Measurements from ENCODE around the gene DAAM1.

The DAAM1 gene

GRCh38 chr14:59188461-59189090 is at the start of gene DAAM1:
TSS of gene DAAM1 (plus strand) at chr14:59188667. CDS start at chr14:59263478, 74,811 bp downstream.
- Mint-ChIP-seq H3K9me3 (no peaks in the 10 kb centered on the region), H3K4me3 (peak within 1 kb of the TSS; percentile 90), H3K27ac (peak within 1 kb of the TSS; percentile 89), H3K36me3 (ENCODE audit: low read depth) (peaks cover 6% of the 10 kb centered on the region), H3K27me3 (peaks cover 12% of the 10 kb centered on the region), H3K4me1 (ENCODE audit: low read depth) (peaks cover 21% of the 10 kb centered on the region)
- DNase-seq, result peak; percentile 92

- H3K9me3 Mint-ChIP-seq, result no peaks in the 10 kb centered on the region
- no peaks in the 10 kb centered on the region for H3K4me1 Mint-ChIP-seq (ENCODE audit: low read depth)
- H3K36me3 Mint-ChIP-seq (ENCODE audit: low read depth), result no peaks in the 10 kb centered on the region
- H3K27ac Mint-ChIP-seq, result no peak overlapping the region
- DNase-seq, result no peak
- no peaks in the 10 kb centered on the region for H3K27me3 Mint-ChIP-seq
- no peak overlapping the region for H3K4me3 Mint-ChIP-seq
Observed at GRCh38 chr14:59139324-59139723, 49.1 kb upstream of the DAAM1 start.

DNA sequence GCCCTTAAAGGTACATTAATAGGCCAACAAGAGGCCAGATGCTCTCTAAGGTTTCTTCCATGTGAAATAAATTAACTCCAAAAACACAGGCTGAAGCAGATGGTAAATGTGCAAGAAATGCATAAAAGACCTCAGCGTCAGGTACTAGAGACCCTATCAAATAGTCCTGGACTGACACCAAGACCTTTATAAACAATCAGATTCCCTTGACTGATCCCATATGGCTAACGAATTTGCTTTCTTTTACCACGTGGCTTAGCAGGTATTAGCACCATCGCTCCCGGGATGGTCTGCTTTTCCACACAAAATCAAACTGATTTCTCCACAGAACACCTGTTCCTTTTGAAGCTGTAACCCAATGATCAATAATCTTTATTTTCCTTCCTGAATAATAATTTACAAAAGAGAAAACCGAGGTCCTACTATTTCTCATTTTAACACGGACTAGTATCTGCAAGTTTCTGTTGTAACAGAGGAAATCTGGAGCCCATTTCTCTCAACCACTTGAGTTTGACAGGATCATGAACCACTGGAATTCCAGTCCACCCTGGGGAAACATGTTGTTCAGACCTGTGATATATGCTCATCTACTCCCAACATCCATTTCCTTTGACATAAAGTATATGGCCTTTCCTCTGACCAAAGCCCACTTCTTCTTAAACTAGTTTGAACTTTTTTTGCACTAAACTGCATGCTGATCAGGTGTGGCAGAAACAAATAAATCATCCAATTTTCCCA is 48.2 kb upstream of the DAAM1 start:
- no peak overlapping the region for H3K4me3 Mint-ChIP-seq
- no peak for DNase-seq
- no peaks in the 10 kb centered on the region for H3K36me3 Mint-ChIP-seq (ENCODE audit: low read depth)
- no peak overlapping the region for H3K27ac Mint-ChIP-seq
- H3K27me3 Mint-ChIP-seq, result no peaks in the 10 kb centered on the region
- no peaks in the 10 kb centered on the region for H3K4me1 Mint-ChIP-seq (ENCODE audit: low read depth)
- H3K9me3 Mint-ChIP-seq, result no peaks in the 10 kb centered on the region

- no peaks in the 10 kb centered on the region for H3K9me3 Mint-ChIP-seq
- H3K4me3 Mint-ChIP-seq, result no peak overlapping the region
- no peak for DNase-seq
- H3K4me1 Mint-ChIP-seq (ENCODE audit: low read depth), result no peaks in the 10 kb centered on the region
- no peak overlapping the region for H3K27ac Mint-ChIP-seq
- H3K27me3 Mint-ChIP-seq, result no peaks in the 10 kb centered on the region
- no peaks in the 10 kb centered on the region for H3K36me3 Mint-ChIP-seq (ENCODE audit: low read depth)
Observed at GRCh38 chr14:59146484-59146883, 42.0 kb upstream of the DAAM1 start.

- DNase-seq, result no peak
- H3K9me3 Mint-ChIP-seq, result no peaks in the 10 kb centered on the region
- no peaks in the 10 kb centered on the region for H3K36me3 Mint-ChIP-seq (ENCODE audit: low read depth)
- H3K4me3 Mint-ChIP-seq, result no peak overlapping the region
- no peaks in the 10 kb centered on the region for H3K27me3 Mint-ChIP-seq
- no peaks in the 10 kb centered on the region for H3K4me1 Mint-ChIP-seq (ENCODE audit: low read depth)
- no peak overlapping the region for H3K27ac Mint-ChIP-seq
Observed at GRCh38 chr14:59147007-59147406, 41.5 kb upstream of the DAAM1 start.

DNA sequence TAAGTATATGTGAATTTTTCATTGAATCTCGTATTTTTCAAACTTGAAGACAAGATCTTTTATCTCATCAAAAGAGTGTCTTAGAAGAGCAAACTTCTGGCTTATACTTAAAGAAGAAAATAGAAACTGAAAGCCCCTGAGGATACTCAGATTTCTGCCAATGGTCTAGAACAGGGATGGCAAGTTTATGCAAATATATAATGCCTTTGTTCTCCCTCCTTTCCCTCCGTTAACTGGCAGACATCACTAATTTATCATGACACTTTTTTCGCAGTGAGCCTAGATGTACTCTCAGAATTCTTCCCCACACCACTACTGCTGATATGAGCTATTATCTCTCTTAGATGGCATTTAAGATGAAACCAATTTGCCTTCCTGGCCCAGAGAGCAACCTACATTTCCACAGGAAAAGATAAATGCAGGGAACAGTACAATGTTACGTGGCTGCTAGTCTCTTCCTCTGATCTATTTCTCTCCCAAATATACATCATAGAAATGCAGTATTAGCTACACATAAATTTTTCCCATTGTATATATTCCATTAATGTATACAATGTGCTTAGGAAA is 40.0 kb upstream of the DAAM1 start:
- no peak for DNase-seq
- Mint-ChIP-seq H3K27ac (no peak overlapping the region), H3K4me1 (ENCODE audit: low read depth) (peaks cover 1% of the 10 kb centered on the region), H3K9me3 (no peaks in the 10 kb centered on the region), H3K27me3 (no peaks in the 10 kb centered on the region), H3K36me3 (ENCODE audit: low read depth) (no peaks in the 10 kb centered on the region), H3K4me3 (no peak overlapping the region)

DNA sequence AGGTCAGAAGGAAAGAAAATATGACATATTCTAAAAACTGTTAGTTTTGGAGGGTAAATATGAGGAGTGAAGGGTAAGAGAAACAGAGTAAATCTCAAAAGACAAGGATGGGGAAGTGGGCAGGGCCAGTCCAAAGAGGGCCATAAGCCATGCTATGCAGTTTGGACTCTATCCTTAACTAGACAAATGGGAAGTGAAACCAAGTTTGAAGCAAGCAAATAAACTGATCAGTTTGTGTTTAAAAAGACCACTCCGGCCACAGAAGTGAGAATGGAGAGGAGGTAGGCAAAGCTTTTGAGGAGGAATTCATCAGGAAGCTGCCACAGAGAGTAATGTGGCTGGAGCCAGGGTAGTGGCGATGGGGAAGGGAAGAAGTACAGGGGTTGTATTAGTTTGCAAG is 37.5 kb upstream of the DAAM1 start:
- H3K27ac Mint-ChIP-seq, result no peak overlapping the region
- no peaks in the 10 kb centered on the region for H3K36me3 Mint-ChIP-seq (ENCODE audit: low read depth)
- no peaks in the 10 kb centered on the region for H3K27me3 Mint-ChIP-seq
- peaks cover 14% of the 10 kb centered on the region for H3K4me1 Mint-ChIP-seq (ENCODE audit: low read depth)
- H3K9me3 Mint-ChIP-seq, result no peaks in the 10 kb centered on the region
- DNase-seq, result no peak
- no peak overlapping the region for H3K4me3 Mint-ChIP-seq

DNA sequence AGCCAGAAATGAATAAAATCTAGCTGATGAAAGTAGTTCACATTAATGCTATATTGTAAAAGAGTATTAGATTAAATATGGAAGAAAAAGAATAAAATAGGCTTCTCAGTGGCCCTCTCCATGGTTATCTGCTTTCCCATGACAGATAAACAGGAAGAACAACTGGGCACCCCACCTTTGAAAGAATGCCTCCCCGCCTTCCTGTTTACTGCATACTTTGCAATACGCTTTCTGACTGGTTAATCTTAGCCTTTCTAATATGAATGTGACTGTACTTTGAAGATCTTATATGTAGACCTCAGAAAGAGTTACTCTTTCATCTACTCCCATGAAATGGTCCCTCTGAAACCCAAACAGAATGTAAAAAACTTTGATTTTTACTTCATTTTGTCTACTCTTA is 34.1 kb upstream of the DAAM1 start:
- no peak overlapping the region for H3K4me3 Mint-ChIP-seq

GRCh38 chr14:59155886-59156285 is 32.6 kb upstream of the DAAM1 start:
- H3K27ac Mint-ChIP-seq, result no peak overlapping the region
- DNase-seq, result no peak
- no peak overlapping the region for H3K4me3 Mint-ChIP-seq
- no peaks in the 10 kb centered on the region for H3K36me3 Mint-ChIP-seq (ENCODE audit: low read depth)
- H3K27me3 Mint-ChIP-seq, result no peaks in the 10 kb centered on the region
- H3K9me3 Mint-ChIP-seq, result no peaks in the 10 kb centered on the region
- peaks cover 14% of the 10 kb centered on the region for H3K4me1 Mint-ChIP-seq (ENCODE audit: low read depth)

More for the DNA sequence above, 34.1 kb upstream of the DAAM1 start:
- Mint-ChIP-seq H3K27ac (no peak overlapping the region), H3K4me1 (ENCODE audit: low read depth) (peaks cover 14% of the 10 kb centered on the region), H3K9me3 (no peaks in the 10 kb centered on the region), H3K36me3 (ENCODE audit: low read depth) (no peaks in the 10 kb centered on the region), H3K27me3 (no peaks in the 10 kb centered on the region)
- DNase-seq, result no peak

- H3K4me3 Mint-ChIP-seq, result no peak overlapping the region
- peaks cover 15% of the 10 kb centered on the region for H3K27me3 Mint-ChIP-seq
- no peaks in the 10 kb centered on the region for H3K9me3 Mint-ChIP-seq
- H3K36me3 Mint-ChIP-seq (ENCODE audit: low read depth), result no peaks in the 10 kb centered on the region
- no peak for DNase-seq
- H3K27ac Mint-ChIP-seq, result no peak overlapping the region
- H3K4me1 Mint-ChIP-seq (ENCODE audit: low read depth), result peaks cover 16% of the 10 kb centered on the region
Observed at GRCh38 chr14:59159169-59159568, 29.3 kb upstream of the DAAM1 start.

GRCh38 chr14:59160506-59160905 is 28.0 kb upstream of the DAAM1 start:
- no peak overlapping the region for H3K27ac Mint-ChIP-seq
- H3K36me3 Mint-ChIP-seq (ENCODE audit: low read depth), result no peaks in the 10 kb centered on the region
- no peaks in the 10 kb centered on the region for H3K9me3 Mint-ChIP-seq
- no peak overlapping the region for H3K4me3 Mint-ChIP-seq
- no peak for DNase-seq
- peaks cover 15% of the 10 kb centered on the region for H3K27me3 Mint-ChIP-seq
- H3K4me1 Mint-ChIP-seq (ENCODE audit: low read depth), result peaks cover 7% of the 10 kb centered on the region

DNA sequence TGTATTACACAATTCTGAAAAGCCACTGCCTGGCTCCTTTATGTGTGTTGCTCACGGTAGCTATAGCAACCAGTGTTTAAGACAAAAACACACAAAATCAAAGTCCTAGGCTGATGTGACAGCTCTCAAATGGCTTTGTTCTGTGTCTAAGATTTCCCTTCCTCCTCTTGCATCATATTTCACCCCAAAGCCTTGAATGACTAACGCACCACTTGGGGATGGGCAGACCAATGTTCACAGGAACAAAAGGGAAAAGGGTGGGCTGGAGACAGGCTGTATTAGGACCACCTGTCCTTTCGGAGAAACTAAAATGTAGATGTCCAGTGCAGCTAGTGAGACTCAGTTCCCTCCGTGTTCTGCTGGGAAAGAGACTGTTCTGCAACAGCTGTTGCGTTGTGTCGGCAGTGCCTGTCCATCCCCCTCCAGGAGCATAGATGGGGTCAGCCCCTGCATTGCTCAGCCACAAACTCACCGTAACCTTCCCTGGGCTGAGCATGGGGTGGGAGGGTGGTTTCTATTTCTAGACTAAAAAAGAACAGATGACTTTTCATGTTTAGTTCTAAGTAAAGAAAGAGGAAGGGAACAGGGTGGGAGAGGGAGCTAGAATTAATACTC is 26.8 kb upstream of the DAAM1 start:
- DNase-seq, result no peak
- H3K9me3 Mint-ChIP-seq, result no peaks in the 10 kb centered on the region
- H3K4me1 Mint-ChIP-seq (ENCODE audit: low read depth), result peaks cover 7% of the 10 kb centered on the region
- no peak overlapping the region for H3K4me3 Mint-ChIP-seq
- no peaks in the 10 kb centered on the region for H3K36me3 Mint-ChIP-seq (ENCODE audit: low read depth)
- H3K27ac Mint-ChIP-seq, result no peak overlapping the region
- peaks cover 15% of the 10 kb centered on the region for H3K27me3 Mint-ChIP-seq

GRCh38 chr14:59166258-59166657 is 22.2 kb upstream of the DAAM1 start:
- peaks cover 13% of the 10 kb centered on the region for H3K27me3 Mint-ChIP-seq
- DNase-seq, result no peak
- H3K4me1 Mint-ChIP-seq (ENCODE audit: low read depth), result peaks cover 6% of the 10 kb centered on the region
- H3K36me3 Mint-ChIP-seq (ENCODE audit: low read depth), result no peaks in the 10 kb centered on the region
- no peak overlapping the region for H3K27ac Mint-ChIP-seq
- peaks cover 1% of the 10 kb centered on the region for H3K9me3 Mint-ChIP-seq
- H3K4me3 Mint-ChIP-seq, result no peak overlapping the region

DNA sequence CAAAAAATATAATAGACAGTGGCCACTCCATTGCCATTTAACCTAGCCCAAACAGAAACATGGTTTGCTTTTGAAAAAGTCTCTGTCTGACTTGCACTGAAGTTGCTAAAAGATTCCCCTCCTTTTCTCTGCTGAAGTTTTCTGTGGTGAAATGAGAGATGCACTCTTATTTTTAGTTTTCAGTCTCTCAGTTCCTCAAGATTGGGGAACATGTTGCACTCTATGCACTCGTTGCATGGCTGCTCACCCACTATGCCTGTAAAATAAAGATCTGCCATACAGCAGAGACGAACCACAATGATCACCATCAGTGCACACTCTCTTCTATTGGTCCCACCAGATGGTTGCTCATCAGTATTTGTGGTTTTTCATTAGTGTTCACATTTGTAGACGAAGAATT is 13.1 kb upstream of the DAAM1 start:
- H3K9me3 Mint-ChIP-seq, result peaks cover 1% of the 10 kb centered on the region
- DNase-seq, result no peak
- H3K4me3 Mint-ChIP-seq, result no peak overlapping the region
- H3K27me3 Mint-ChIP-seq, result peaks cover 4% of the 10 kb centered on the region
- H3K27ac Mint-ChIP-seq, result no peak overlapping the region
- no peaks in the 10 kb centered on the region for H3K4me1 Mint-ChIP-seq (ENCODE audit: low read depth)
- no peaks in the 10 kb centered on the region for H3K36me3 Mint-ChIP-seq (ENCODE audit: low read depth)

GRCh38 chr14:59176765-59177164 is 11.7 kb upstream of the DAAM1 start:
- Mint-ChIP-seq H3K36me3 (ENCODE audit: low read depth) (no peaks in the 10 kb centered on the region), H3K9me3 (no peaks in the 10 kb centered on the region), H3K4me1 (ENCODE audit: low read depth) (no peaks in the 10 kb centered on the region), H3K27me3 (peaks cover 11% of the 10 kb centered on the region), H3K27ac (no peak overlapping the region), H3K4me3 (no peak overlapping the region)
- no peak for DNase-seq
